HEK293 (cell line): ENCODE measurements around the gene TAPBP.

Experiments
- BCL11B ChIP-seq: fragments of 450-650 bp; formaldehyde crosslinking; IDR thresholded peaks from 2 replicates; pipeline ENCODE4 v1.5.1; 2016; ENCODE audit warnings: low read depth, missing biosample characterization, missing genetic modification characterization
- GLI4 ChIP-seq: fragments of 450-650 bp; formaldehyde crosslinking; IDR thresholded peaks from 2 replicates; pipeline ENCODE4 v1.5.1; 2016; ENCODE audit warnings: missing biosample characterization, missing genetic modification characterization
- KLF10 ChIP-seq: fragments of 450-650 bp; IDR thresholded peaks from 2 replicates; pipeline ENCODE4 v1.5.1; 2018; ENCODE audit warnings: missing biosample characterization, mild to moderate bottlenecking, missing genetic modification characterization
- MYNN ChIP-seq: fragments of 450-650 bp; formaldehyde crosslinking; IDR thresholded peaks from 2 replicates; pipeline ENCODE4 v1.5.1; 2016; ENCODE audit warnings: missing biosample characterization, missing genetic modification characterization, borderline replicate concordance
- OSR2 ChIP-seq: fragments of 450-650 bp; formaldehyde crosslinking; IDR thresholded peaks from 2 replicates; pipeline ENCODE4 v1.5.1; 2016; ENCODE audit warnings: missing biosample characterization, missing genetic modification characterization
- PRDM1 ChIP-seq: fragments of 450-650 bp; formaldehyde crosslinking; IDR thresholded peaks from 2 replicates; pipeline ENCODE4; 2016; ENCODE audit warnings: missing biosample characterization, missing genetic modification characterization
- REPIN1 ChIP-seq: fragments of 450-650 bp; formaldehyde crosslinking; IDR thresholded peaks from 2 replicates; pipeline ENCODE4 v1.5.1; 2017; ENCODE audit warnings: missing biosample characterization, missing genetic modification characterization, low read depth
- ZBTB48 ChIP-seq: fragments of 450-650 bp; formaldehyde crosslinking; IDR thresholded peaks from 2 replicates; pipeline ENCODE4 v1.5.1; 2016; ENCODE audit warnings: missing biosample characterization, missing genetic modification characterization
- ZBTB7A ChIP-seq: fragments of 450-650 bp; formaldehyde crosslinking; IDR thresholded peaks from 2 replicates; pipeline ENCODE4 v1.5.1; 2016; ENCODE audit warnings: low read depth, missing biosample characterization, missing genetic modification characterization
- ZFHX2 ChIP-seq: fragments of 450-650 bp; formaldehyde crosslinking; conservative IDR thresholded peaks from 2 replicates; pipeline ENCODE4 v1.5.1; 2016; ENCODE audit warnings: missing biosample characterization, missing genetic modification characterization
- ZFP3 ChIP-seq: fragments of 450-650 bp; formaldehyde crosslinking; IDR thresholded peaks from 2 replicates; pipeline ENCODE4 v1.5.1; 2016; ENCODE audit warnings: low read depth, missing biosample characterization, missing genetic modification characterization
- ZNF140 ChIP-seq: fragments of 450-650 bp; formaldehyde crosslinking; IDR thresholded peaks from 2 replicates; pipeline ENCODE4 v1.5.1; 2016; ENCODE audit warnings: missing biosample characterization, missing genetic modification characterization
- ZNF184 ChIP-seq: fragments of 450-650 bp; IDR thresholded peaks from 2 replicates; pipeline ENCODE4 v1.5.1; 2018; ENCODE audit warnings: missing biosample characterization, mild to moderate bottlenecking, missing genetic modification characterization
- ZNF2 ChIP-seq: fragments of 450-650 bp; formaldehyde crosslinking; IDR thresholded peaks from 2 replicates; pipeline ENCODE4 v1.5.1; 2016; ENCODE audit warnings: missing biosample characterization, missing genetic modification characterization
- ZNF24 ChIP-seq: fragments of 450-650 bp; formaldehyde crosslinking; IDR thresholded peaks from 2 replicates; pipeline ENCODE4 v1.5.1; 2016; ENCODE audit warnings: missing biosample characterization, missing genetic modification characterization
- ZNF302 ChIP-seq: fragments of 450-650 bp; formaldehyde crosslinking; IDR thresholded peaks from 2 replicates; pipeline ENCODE4 v1.5.1; 2016; ENCODE audit warnings: missing biosample characterization, missing genetic modification characterization, low read depth
- ZNF341 ChIP-seq: fragments of 450-650 bp; formaldehyde crosslinking; IDR thresholded peaks from 2 replicates; pipeline ENCODE4; 2016; ENCODE audit warnings: low read depth, missing biosample characterization, missing genetic modification characterization
- ZNF501 ChIP-seq: fragments of 450-650 bp; formaldehyde crosslinking; IDR thresholded peaks from 2 replicates; pipeline ENCODE4 v1.5.1; 2016; ENCODE audit warnings: missing biosample characterization, missing genetic modification characterization
- ZNF600 ChIP-seq: fragments of 450-650 bp; formaldehyde crosslinking; IDR thresholded peaks from 2 replicates; pipeline ENCODE4 v1.5.1; 2016; ENCODE audit warnings: missing biosample characterization, missing genetic modification characterization
- ZNF624 ChIP-seq: fragments of 450-650 bp; formaldehyde crosslinking; IDR thresholded peaks from 2 replicates; pipeline ENCODE4 v1.5.1; 2017; ENCODE audit warnings: missing biosample characterization, missing genetic modification characterization
- ZNF654 ChIP-seq: fragments of 450-650 bp; formaldehyde crosslinking; IDR thresholded peaks from 2 replicates; pipeline ENCODE4 v1.5.1; 2016; ENCODE audit warnings: low read depth, missing biosample characterization, missing genetic modification characterization
- ZNF76 ChIP-seq: fragments of 450-650 bp; formaldehyde crosslinking; IDR thresholded peaks from 2 replicates; pipeline ENCODE4; 2016; ENCODE audit warnings: low read depth, missing biosample characterization, missing genetic modification characterization, borderline replicate concordance
- ZNF777 ChIP-seq: fragments of 450-650 bp; formaldehyde crosslinking; IDR thresholded peaks from 2 replicates; pipeline ENCODE4 v1.5.1; 2017; ENCODE audit warnings: missing biosample characterization, missing genetic modification characterization, borderline replicate concordance
- TF ChIP-seq, protein P1 (sequence below): fragments of 450-650 bp; formaldehyde crosslinking; IDR thresholded peaks from 2 replicates; pipeline ENCODE4 v1.5.1; 2016; ENCODE audit warnings: missing biosample characterization, missing genetic modification characterization
- TF ChIP-seq, protein P2 (sequence below): fragments of 450-650 bp; formaldehyde crosslinking; IDR thresholded peaks from 2 replicates; pipeline ENCODE4 v1.5.1; 2016; ENCODE audit warnings: missing biosample characterization, missing genetic modification characterization
- TF ChIP-seq, protein P3 (sequence below): fragments of 450-650 bp; formaldehyde crosslinking; optimal IDR thresholded peaks from 2 replicates; pipeline ENCODE3; 2016; ENCODE audit warnings: missing biosample characterization, mild to moderate bottlenecking, missing genetic modification characterization
- TF ChIP-seq, protein P4 (sequence below): fragments of 450-650 bp; formaldehyde crosslinking; IDR thresholded peaks from 2 replicates; pipeline ENCODE4 v1.5.1; 2017; ENCODE audit warnings: missing biosample characterization, missing genetic modification characterization
- TF ChIP-seq, protein P5 (sequence below): fragments of 450-650 bp; formaldehyde crosslinking; IDR thresholded peaks from 2 replicates; pipeline ENCODE4 v1.5.1; 2016; ENCODE audit warnings: missing biosample characterization, missing genetic modification characterization, low read depth

The TAPBP gene

DNA sequence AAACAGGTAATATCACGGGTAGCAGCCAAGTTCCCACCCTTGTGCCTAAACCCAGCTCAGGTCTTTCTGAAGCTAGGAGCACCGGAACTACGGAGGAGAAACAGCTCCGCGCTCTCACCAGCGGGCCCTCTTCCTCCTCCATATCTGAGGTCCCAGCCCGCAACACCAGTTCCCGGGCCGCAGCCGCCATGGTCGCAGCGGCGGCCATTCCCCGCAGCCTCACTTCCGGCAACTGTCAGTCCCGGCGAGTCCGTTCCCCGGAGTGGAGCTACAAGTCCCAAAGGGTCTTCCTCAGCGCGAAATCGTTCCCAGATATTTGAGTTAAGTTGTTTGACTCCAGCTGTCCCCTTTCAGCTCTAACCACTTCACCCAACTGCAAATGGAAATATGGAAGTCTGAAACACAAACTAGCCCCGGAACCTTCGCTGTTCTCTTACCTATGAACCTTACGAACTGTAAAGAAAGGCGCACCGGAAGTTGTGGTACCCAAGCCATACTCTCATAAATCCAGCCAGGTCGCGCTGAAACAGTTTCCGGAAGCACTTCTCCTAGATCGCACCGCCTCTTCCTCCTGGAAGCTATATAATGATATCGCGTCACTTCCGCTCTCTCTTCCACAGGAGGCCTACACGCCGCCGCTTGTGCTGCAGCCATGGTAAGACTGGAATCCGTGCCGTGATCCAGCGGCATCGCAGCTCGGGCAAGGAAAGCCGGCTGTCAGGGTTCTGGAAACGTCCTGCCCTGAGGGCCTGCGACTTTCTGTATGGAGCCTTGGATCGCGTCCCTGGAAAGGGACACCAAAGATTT, 42.2 kb downstream of the TAPBP start, which contains the start of the genes RPS18 and VPS52 (continued):
- peak; percentile 99 for TF ChIP-seq ZNF501 (tag by site-specific recombination)
- TF ChIP-seq, protein P1, sequence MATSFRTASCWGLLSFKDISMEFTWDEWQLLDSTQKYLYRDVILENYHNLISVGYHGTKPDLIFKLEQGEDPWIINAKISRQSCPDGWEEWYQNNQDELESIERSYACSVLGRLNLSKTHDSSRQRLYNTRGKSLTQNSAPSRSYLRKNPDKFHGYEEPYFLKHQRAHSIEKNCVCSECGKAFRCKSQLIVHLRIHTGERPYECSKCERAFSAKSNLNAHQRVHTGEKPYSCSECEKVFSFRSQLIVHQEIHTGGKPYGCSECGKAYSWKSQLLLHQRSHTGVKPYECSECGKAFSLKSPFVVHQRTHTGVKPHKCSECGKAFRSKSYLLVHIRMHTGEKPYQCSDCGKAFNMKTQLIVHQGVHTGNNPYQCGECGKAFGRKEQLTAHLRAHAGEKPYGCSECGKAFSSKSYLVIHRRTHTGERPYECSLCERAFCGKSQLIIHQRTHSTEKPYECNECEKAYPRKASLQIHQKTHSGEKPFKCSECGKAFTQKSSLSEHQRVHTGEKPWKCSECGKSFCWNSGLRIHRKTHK (tag by site-specific recombination), result no peak
- TF ChIP-seq, protein P2, sequence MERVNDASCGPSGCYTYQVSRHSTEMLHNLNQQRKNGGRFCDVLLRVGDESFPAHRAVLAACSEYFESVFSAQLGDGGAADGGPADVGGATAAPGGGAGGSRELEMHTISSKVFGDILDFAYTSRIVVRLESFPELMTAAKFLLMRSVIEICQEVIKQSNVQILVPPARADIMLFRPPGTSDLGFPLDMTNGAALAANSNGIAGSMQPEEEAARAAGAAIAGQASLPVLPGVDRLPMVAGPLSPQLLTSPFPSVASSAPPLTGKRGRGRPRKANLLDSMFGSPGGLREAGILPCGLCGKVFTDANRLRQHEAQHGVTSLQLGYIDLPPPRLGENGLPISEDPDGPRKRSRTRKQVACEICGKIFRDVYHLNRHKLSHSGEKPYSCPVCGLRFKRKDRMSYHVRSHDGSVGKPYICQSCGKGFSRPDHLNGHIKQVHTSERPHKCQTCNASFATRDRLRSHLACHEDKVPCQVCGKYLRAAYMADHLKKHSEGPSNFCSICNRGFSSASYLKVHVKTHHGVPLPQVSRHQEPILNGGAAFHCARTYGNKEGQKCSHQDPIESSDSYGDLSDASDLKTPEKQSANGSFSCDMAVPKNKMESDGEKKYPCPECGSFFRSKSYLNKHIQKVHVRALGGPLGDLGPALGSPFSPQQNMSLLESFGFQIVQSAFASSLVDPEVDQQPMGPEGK (tag by site-specific recombination), result peak; percentile 24; the same call in 1 of the 2 replicates
- peak; percentile 43; the same call in 1 of the 2 replicates for TF ChIP-seq ZNF184 (tag by site-specific recombination)
- TF ChIP-seq ZBTB7A (tag by site-specific recombination), result no peak; the same call in 1 of the 2 replicates
- no peak for TF ChIP-seq PRDM1 (tag by site-specific recombination)
- peak; percentile 52 for TF ChIP-seq ZNF24 (tag by site-specific recombination)
- TF ChIP-seq ZNF777 (tag by site-specific recombination), result peak; percentile 20; the same call in 1 of the 2 replicates
- TF ChIP-seq ZNF600 (tag by site-specific recombination), result peak; percentile 91
- TF ChIP-seq KLF10 (tag by site-specific recombination), result peak; percentile 67; the same call in 1 of the 2 replicates
- TF ChIP-seq ZNF140 (tag by site-specific recombination), result no peak
- TF ChIP-seq ZFHX2, result no peak
- TF ChIP-seq, protein P3, sequence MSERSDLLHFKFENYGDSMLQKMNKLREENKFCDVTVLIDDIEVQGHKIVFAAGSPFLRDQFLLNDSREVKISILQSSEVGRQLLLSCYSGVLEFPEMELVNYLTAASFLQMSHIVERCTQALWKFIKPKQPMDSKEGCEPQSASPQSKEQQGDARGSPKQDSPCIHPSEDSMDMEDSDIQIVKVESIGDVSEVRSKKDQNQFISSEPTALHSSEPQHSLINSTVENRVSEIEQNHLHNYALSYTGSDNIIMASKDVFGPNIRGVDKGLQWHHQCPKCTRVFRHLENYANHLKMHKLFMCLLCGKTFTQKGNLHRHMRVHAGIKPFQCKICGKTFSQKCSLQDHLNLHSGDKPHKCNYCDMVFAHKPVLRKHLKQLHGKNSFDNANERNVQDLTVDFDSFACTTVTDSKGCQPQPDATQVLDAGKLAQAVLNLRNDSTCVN (tag by site-specific recombination), result peak; percentile 44
- TF ChIP-seq BCL11B (tag by site-specific recombination), result peak; percentile 27; the same call in 1 of the 2 replicates
- no peak; the same call in 1 of the 2 replicates for TF ChIP-seq ZBTB48 (tag by site-specific recombination)
- TF ChIP-seq ZNF341 (tag by site-specific recombination), result peak; percentile 47; the same call in 1 of the 2 replicates
- no peak for TF ChIP-seq ZNF302 (tag by site-specific recombination)
- no peak; the same call in none of the 2 replicates for TF ChIP-seq ZNF76 (tag by site-specific recombination)
- peak; percentile 39 for TF ChIP-seq GLI4 (tag by site-specific recombination)
- TF ChIP-seq ZNF624 (tag by site-specific recombination), result no peak
- TF ChIP-seq OSR2 (tag by site-specific recombination), result peak; percentile 20; the same call in 1 of the 2 replicates
- TF ChIP-seq, protein P4, sequence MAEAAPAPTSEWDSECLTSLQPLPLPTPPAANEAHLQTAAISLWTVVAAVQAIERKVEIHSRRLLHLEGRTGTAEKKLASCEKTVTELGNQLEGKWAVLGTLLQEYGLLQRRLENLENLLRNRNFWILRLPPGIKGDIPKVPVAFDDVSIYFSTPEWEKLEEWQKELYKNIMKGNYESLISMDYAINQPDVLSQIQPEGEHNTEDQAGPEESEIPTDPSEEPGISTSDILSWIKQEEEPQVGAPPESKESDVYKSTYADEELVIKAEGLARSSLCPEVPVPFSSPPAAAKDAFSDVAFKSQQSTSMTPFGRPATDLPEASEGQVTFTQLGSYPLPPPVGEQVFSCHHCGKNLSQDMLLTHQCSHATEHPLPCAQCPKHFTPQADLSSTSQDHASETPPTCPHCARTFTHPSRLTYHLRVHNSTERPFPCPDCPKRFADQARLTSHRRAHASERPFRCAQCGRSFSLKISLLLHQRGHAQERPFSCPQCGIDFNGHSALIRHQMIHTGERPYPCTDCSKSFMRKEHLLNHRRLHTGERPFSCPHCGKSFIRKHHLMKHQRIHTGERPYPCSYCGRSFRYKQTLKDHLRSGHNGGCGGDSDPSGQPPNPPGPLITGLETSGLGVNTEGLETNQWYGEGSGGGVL (tag by site-specific recombination), result no peak
- peak; percentile 40; the same call in 1 of the 2 replicates for TF ChIP-seq MYNN (tag by site-specific recombination)
- no peak for TF ChIP-seq ZFP3 (tag by site-specific recombination)
- TF ChIP-seq REPIN1, result 0 out of 2 replicates have a peak, but pooled peaks have one; percentile 12
- TF ChIP-seq ZNF2 (tag by site-specific recombination), result peak; percentile 95
- no peak for TF ChIP-seq ZNF654 (tag by site-specific recombination)
- TF ChIP-seq, protein P5, sequence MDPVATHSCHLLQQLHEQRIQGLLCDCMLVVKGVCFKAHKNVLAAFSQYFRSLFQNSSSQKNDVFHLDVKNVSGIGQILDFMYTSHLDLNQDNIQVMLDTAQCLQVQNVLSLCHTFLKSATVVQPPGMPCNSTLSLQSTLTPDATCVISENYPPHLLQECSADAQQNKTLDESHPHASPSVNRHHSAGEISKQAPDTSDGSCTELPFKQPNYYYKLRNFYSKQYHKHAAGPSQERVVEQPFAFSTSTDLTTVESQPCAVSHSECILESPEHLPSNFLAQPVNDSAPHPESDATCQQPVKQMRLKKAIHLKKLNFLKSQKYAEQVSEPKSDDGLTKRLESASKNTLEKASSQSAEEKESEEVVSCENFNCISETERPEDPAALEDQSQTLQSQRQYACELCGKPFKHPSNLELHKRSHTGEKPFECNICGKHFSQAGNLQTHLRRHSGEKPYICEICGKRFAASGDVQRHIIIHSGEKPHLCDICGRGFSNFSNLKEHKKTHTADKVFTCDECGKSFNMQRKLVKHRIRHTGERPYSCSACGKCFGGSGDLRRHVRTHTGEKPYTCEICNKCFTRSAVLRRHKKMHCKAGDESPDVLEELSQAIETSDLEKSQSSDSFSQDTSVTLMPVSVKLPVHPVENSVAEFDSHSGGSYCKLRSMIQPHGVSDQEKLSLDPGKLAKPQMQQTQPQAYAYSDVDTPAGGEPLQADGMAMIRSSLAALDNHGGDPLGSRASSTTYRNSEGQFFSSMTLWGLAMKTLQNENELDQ (tag by site-specific recombination), result no peak
